Lower lobe of right lung (tissue), 2 donors: Measurements from ENCODE around the gene ZNF567. TPM values are rescaled to one million over a fixed set of nuclear protein-coding genes. Genes with fewer than 3 reads are reported as not detected.

Source experiments
- ATAC-seq, 2 donors: fragments of 200-7000 bp; cut with Tn5 transposase; one replicate each; pipeline ENCODE4 v1.9.1; 2020 to 2022; ENCODE audit warnings: mild to moderate bottlenecking in 2 of 2, moderate library complexity in 2 of 2
- DNase-seq: peaks from one replicate; pipeline ENCODE4 v3.0.0-alpha.2; 2020
- H3K27ac ChIP-seq: fragments of 200-600 bp; one replicate; pipeline ENCODE4 v1.8.0; 2022
- H3K27me3 ChIP-seq: fragments of 200-600 bp; one replicate; pipeline ENCODE4 v1.8.0; 2022; ENCODE audit warnings: low read depth
- H3K36me3 ChIP-seq: fragments of 200-600 bp; one replicate; pipeline ENCODE4 v1.8.0; 2022; ENCODE audit warnings: mild to moderate bottlenecking
- H3K4me1 ChIP-seq: fragments of 200-600 bp; one replicate; pipeline ENCODE4 v1.8.0; 2022
- H3K4me3 ChIP-seq: fragments of 200-600 bp; one replicate; pipeline ENCODE4 v1.8.0; 2022; ENCODE audit warnings: mild to moderate bottlenecking
- H3K9me3 ChIP-seq: fragments of 200-600 bp; one replicate; pipeline ENCODE4 v1.8.0; 2022
- CTCF ChIP-seq: fragments of 200-600 bp; IDR thresholded peaks from one replicate; pipeline ENCODE4 v1.8.0; 2022; ENCODE audit warnings: antibody characterized with exemption, mild to moderate bottlenecking
- intact Hi-C: fragments of 100-400 bp; cut with DNase I; formaldehyde crosslinking; loops from one replicate; pipeline ENCODE4 v1.11.0; 2022
- total RNA-seq: library from RNA; stranded (reverse); fragmentation: NEBNext Ultra II Directional; extraction: Animal tissue kit (Norgen Biotek cat#: 25700); gene quantifications from one replicate; pipeline ENCODE4 v1.2.1, GENCODE V29; 2021
- donor health status: DM: no; HTN: yes; CAD: no; lungs with severe emphysema.

The ZNF567 gene
- total RNA-seq, 1 donor from 2014 or later = 6.1 TPM

DNA sequence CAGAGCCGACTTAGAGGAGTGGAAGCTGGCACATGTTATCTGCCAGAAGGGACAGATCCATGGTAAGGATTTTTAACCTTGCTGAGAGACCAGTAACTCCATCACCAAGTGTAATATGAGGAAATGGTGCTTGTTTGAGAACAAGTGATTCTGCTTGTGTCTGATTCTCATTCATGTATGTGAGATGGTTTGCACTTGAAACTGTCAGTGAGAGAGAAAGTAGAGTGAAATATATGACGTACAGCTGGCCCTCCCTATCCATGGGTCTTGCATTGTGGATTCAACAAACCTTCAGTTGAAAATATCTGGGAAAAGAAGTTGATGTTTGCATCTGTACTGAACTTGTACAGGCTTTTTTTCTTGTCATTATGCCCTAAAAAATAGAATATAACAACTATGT is 18.8 kb upstream of the ZNF567 start:
- H3K36me3 ChIP-seq = peaks cover 10% of the 10 kb centered on the region
- H3K27me3 ChIP-seq = no peaks in the 10 kb centered on the region
- peaks cover 42% of the 10 kb centered on the region for H3K9me3 ChIP-seq
- no peak overlapping the region for H3K27ac ChIP-seq
- H3K4me3 ChIP-seq = no peak overlapping the region
- TF ChIP-seq CTCF = no peak
- ATAC-seq = no peak
- no peak for DNase-seq
- H3K4me1 ChIP-seq = peaks cover 21% of the 10 kb centered on the region
- intact Hi-C loops = no loop called here

GRCh38 chr19:36672368-36672767 is 15.0 kb upstream of the ZNF567 start:
- no peak for TF ChIP-seq CTCF
- Histone ChIP-seq H3K36me3 (no peaks in the 10 kb centered on the region), H3K27me3 (no peaks in the 10 kb centered on the region), H3K4me1 (peaks cover 13% of the 10 kb centered on the region), H3K4me3 (no peak overlapping the region), H3K9me3 (peaks cover 69% of the 10 kb centered on the region), H3K27ac (no peak overlapping the region)
- DNase-seq (no peak), ATAC-seq (no peak)
- intact Hi-C loops = no loop called here

- no peak for ATAC-seq
- Histone ChIP-seq H3K4me1 (no peaks in the 10 kb centered on the region), H3K27ac (no peak overlapping the region), H3K36me3 (peaks cover 11% of the 10 kb centered on the region), H3K9me3 (peaks cover 81% of the 10 kb centered on the region), H3K4me3 (no peak overlapping the region), H3K27me3 (no peaks in the 10 kb centered on the region)
- intact Hi-C loops = no loop called here
- no peak for DNase-seq
- TF ChIP-seq CTCF = no peak
Observed at GRCh38 chr19:36674201-36674600, 13.2 kb upstream of the ZNF567 start.

DNA sequence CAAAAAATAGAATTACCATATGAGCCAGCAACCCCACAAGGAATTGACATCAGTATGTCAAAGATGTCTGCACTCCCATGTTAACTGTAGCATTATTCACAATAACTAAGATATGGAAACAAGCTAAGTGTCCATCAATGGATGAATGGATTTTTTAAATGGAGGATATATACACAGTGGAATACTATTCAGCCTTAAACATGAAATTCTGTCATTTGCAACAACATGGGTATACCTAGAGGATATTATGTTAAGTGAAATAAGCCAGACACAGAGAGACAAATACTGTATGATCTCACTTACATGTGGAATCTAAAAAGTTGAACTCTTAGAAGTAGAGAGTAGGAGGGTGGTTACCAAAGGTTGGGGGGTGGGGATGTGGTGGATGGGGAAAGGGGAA is 8.0 kb upstream of the ZNF567 start:
- DNase-seq = no peak
- Histone ChIP-seq H3K36me3 (peaks cover 25% of the 10 kb centered on the region), H3K27me3 (no peaks in the 10 kb centered on the region), H3K4me3 (no peak overlapping the region), H3K4me1 (no peaks in the 10 kb centered on the region), H3K27ac (no peak overlapping the region), H3K9me3 (peaks cover 71% of the 10 kb centered on the region)
- no peak for ATAC-seq
- TF ChIP-seq CTCF = no peak
- intact Hi-C loops = no loop called here

GRCh38 chr19:36685835-36686234 is 1.6 kb upstream of the ZNF567 start:
- no peak for TF ChIP-seq CTCF
- Histone ChIP-seq H3K4me1 (peaks cover 14% of the 10 kb centered on the region), H3K9me3 (peaks cover 18% of the 10 kb centered on the region), H3K27ac (no peak overlapping the region), H3K4me3 (no peak overlapping the region), H3K27me3 (no peaks in the 10 kb centered on the region), H3K36me3 (peaks cover 15% of the 10 kb centered on the region)
- DNase-seq = no peak
- intact Hi-C loops = no loop called here
- no peak for ATAC-seq
